Measurements from ENCODE around the gene C3.

The C3 gene

DNA sequence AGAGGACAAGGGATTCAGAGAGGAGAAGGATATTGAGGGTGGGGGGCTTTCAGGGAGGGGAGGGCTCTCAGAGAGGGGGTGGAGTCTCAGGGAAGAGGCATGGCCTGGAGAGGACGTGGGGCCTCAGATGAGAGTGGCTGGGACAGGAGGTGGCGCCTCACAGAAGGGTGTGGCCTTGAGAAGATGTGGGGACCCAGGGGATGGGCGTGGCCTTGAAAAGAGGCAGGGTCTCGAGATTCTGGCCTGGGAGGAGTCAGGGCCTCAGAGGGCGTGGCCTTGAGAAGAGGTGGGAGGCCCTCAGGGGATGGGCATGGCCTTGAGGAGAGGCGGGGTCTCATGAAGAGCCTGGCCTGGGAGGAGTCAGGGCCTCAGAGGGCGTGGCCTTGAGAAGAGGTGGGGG lies 26.8 kb downstream of the C3 start:
- in situ Hi-C loops (cut with MboI; ENCODE audit: low sequenced_read_pairs, unreplicated experiment): no loop called here
- no peak for DNase-seq (ENCODE audit: low spot score)
- TF ChIP-seq, protein P1, sequence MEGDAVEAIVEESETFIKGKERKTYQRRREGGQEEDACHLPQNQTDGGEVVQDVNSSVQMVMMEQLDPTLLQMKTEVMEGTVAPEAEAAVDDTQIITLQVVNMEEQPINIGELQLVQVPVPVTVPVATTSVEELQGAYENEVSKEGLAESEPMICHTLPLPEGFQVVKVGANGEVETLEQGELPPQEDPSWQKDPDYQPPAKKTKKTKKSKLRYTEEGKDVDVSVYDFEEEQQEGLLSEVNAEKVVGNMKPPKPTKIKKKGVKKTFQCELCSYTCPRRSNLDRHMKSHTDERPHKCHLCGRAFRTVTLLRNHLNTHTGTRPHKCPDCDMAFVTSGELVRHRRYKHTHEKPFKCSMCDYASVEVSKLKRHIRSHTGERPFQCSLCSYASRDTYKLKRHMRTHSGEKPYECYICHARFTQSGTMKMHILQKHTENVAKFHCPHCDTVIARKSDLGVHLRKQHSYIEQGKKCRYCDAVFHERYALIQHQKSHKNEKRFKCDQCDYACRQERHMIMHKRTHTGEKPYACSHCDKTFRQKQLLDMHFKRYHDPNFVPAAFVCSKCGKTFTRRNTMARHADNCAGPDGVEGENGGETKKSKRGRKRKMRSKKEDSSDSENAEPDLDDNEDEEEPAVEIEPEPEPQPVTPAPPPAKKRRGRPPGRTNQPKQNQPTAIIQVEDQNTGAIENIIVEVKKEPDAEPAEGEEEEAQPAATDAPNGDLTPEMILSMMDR (IDR thresholded peaks at IDR 0.05; ENCODE audit: borderline replicate concordance, control extremely low read depth, extremely low read depth, insufficient read depth, missing control alignments): no peak

DNA sequence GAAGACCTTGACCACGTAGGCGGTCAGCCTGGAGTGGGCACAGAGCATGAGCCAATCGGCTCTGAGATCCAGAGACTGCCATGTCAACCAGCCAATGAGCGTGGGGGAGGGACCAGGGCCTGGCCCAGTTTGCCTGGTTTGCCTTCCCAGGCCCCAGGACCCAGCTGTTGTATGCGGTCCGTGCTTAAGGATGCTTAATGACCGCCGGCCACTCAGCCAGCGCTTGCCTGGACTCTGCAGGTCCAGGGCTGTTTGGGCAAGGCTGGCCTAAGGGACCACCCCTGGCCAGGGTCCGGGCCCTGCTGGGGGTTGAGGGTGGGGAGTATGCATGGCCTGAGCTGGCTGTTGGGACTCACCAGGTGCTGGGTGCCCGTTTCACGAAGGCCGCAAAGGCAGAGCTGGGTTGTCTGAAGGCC lies 27.4 kb downstream of the C3 start:
- in situ Hi-C loops (cut with MboI; ENCODE audit: low sequenced_read_pairs, unreplicated experiment): no loop called here
- no peak for DNase-seq (ENCODE audit: low spot score)
- TF ChIP-seq, protein P1 (IDR thresholded peaks at IDR 0.05; ENCODE audit: borderline replicate concordance, control extremely low read depth, extremely low read depth, insufficient read depth, missing control alignments): no peak

DNA sequence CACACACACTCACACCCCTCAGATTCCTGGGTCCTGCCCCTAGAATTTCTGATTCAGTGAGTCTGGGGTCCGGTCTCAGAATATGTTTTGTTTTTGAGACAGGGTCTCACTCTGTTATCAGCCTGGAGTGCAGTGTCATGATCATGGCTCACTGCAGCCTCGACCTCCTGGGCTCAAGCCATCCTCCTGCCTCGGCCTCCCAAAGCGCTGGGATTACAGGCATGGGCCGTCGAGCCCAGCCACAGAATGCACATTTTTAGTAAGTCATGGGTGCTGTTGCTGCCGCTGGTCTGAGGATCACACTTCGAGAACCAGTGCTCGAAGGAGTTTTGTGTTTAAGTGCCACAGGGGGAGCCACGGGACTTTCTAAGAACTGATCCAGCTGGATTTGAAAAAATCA lies 28.4 kb downstream of the C3 start:
- in situ Hi-C loops (cut with MboI; ENCODE audit: low sequenced_read_pairs, unreplicated experiment): no loop called here
- TF ChIP-seq, protein P1 (IDR thresholded peaks at IDR 0.05; ENCODE audit: borderline replicate concordance, control extremely low read depth, extremely low read depth, insufficient read depth, missing control alignments): no peak

DNA sequence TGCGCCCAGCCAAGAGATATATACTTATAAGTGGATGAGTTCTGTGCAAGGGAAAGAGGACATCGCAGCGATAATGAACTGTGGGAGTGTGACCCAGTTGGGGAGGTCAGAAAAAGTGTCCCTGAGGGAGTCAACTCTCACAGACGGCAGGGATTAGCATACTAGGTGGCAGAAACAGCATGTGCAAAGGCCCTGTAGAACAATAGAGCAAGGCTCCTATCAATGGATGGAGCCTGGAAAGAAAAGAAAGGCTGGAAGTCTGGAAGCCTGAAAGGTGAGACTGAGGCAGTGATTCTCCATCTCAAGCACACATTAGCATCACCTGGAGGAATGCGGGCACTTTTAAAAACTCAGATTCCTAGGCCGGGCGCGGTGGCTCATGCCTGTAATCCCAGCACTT lies 29.1 kb downstream of the C3 start:
- TF ChIP-seq, protein P1 (IDR thresholded peaks at IDR 0.05; ENCODE audit: borderline replicate concordance, control extremely low read depth, extremely low read depth, insufficient read depth, missing control alignments): no peak
- in situ Hi-C loops (cut with MboI; ENCODE audit: low sequenced_read_pairs, unreplicated experiment): no loop called here
- DNase-seq (ENCODE audit: low spot score): no peak

More for the DNA sequence above, 28.4 kb downstream of the C3 start:
- no peak for DNase-seq (ENCODE audit: low spot score)

DNA sequence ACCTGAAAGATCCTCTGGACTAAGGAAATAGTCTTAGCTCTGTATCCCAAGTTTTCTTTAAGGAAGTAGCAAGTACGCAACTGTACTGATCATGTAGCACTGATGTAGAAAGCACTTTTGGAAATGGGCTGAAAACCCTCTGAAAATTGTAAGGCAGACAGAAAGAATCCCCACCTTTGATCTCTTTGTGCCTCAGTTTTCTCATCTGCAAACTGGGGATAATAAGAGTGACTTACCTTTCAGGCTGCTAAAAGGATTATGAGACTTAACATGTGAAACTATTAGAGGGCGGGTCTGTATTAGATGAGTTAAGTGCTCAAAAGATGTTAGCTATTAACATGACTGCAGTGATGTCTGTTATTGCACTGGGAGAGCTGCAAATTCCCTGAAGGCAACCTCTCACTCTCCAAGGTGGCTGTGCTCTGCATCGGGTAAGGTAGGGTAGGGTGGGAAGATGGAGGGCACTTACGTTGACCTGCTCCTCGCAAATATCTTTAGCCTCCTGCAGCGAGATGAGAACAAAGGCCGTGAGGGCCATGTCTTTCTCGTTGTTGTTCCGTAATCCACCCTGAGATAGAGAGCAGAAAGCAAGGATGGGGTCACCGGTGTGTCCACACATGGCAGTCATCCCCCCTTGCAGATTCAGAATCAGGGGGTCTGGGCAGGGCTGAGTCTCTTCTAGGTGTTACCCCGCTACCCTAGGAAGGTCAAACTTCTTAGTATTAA lies 30.1 kb downstream of the C3 start:
- DNase-seq (ENCODE audit: low spot score): no peak
- TF ChIP-seq, protein P1 (IDR thresholded peaks at IDR 0.05; ENCODE audit: borderline replicate concordance, control extremely low read depth, extremely low read depth, insufficient read depth, missing control alignments): no peak
- in situ Hi-C loops (cut with MboI; ENCODE audit: low sequenced_read_pairs, unreplicated experiment): no loop called here

DNA sequence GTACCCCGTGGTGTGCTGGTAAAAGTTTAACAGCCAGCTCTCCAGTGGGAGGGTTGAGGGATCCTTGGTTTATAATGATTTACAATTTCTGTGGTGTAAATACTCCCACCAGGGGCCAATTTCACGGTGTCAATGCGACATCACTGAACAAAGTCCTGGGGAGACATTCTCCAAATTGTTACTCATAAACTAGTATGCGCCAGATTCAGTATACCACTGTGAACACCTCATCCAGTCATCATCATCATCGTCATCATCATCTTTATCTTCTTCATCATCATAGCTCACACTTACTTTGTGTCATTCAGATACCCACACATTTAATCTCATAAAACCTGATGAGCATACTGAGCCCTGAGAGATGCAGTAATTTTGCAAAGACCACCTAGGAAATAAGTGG lies 33.3 kb downstream of the C3 start:
- DNase-seq (ENCODE audit: low spot score): no peak
- in situ Hi-C loops (cut with MboI; ENCODE audit: low sequenced_read_pairs, unreplicated experiment): no loop called here
- TF ChIP-seq, protein P1 (IDR thresholded peaks at IDR 0.05; ENCODE audit: borderline replicate concordance, control extremely low read depth, extremely low read depth, insufficient read depth, missing control alignments): no peak
